NCI-H2081 treated with DMSO at 0.1 percent for 48 hours (cell line): ENCODE measurements around the gene FZR1.
"Not testable (repeated sequence)": the region's sequence is repeated elsewhere in the genome, so short reads cannot be mapped to it uniquely, and the experiment has no call there.

Experiments
- DNase-seq: peaks from one replicate; lab custom pipeline; 2025; lab: John Stamatoyannopoulos, UW

FZR1 gene

DNA sequence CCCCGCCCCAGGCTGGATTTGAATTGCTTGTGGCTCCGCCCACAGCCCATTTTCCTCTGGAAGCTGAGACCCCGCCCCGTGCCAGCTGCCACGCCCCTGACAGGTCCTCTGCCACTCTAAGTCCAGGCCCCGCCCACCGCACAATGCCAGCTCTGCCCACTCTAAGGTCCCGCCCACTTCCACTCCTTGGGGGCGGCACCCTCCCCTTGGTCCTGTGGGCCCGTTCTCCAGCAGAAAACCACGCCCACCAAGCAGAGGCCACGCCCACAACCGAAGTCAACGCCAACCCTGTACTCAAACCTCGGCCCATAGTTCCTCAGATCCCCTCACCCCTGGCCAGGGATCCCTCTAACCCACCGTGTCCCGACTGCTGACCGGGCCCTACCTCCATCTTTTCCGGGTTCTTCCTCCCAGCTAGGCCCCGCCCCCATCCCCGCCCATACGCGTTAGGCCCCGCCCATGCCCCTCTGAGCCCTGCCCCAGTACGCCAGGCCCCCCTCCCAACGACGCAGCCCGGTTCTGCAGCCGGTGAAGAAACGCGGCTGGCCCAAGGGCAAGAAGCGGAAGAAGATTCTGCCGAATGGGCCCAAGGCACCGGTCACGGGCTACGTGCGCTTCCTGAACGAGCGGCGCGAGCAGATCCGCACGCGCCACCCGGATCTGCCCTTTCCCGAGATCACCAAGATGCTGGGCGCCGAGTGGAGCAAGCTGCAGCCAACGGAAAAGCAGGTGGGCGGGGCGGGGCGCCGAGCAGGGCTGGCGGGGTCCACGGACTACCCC lies 67.9 kb downstream of the FZR1 start:
- DNase-seq, result peak; percentile 23

DNA sequence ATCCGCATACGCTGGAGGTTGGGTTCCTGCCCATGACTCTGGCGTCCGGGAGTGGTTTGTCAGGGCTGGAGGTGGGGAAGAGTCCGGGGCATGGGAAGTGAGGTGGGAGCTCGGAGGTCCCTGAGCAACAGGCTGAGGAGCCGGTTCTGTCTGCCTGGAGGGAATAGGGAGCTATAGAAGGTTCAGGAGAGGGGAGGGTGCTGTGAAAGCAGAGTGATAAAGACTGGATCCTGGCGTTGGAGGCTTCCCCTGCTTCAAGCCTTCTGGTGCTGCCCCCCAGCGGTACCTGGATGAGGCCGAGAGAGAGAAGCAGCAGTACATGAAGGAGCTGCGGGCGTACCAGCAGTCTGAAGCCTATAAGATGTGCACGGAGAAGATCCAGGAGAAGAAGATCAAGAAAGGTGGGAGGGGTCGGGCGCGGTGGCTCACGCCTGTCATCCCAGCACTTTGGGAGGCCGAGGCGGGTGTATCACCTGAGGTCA lies 69.2 kb downstream of the FZR1 start:
- DNase-seq, result no peak

DNA sequence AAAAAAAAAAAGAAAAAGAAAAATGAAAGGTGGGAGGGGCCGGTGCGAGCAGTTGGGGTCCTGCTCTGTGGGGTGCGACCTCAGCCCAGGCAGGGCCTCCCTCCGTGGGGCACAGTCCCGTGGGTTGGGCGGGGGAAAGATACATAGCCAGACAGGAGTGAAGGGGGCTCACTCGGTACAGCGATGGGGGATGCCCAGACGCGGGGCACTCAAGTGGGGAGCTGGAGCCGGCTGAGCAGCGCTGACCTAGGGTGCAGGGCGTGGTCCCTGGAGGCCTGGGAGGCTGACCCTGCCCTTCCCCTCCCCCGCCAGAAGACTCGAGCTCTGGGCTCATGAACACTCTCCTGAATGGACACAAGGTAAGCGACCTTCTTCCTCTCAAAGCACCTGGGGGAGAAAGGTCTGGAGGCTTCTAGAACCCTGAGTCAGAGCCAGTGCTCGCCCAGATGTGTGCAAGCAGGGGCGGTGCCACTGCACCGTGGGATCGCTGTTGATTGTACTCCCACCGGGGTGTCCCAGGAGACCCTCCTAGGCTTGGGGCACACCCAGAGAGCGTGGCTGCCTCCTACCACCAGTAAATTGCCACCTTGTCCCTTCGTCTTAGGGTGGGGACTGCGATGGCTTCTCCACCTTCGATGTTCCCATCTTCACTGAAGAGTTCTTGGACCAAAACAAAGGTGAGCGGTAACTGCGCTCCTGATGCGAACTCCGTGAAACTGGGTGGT lies 70.0 kb downstream of the FZR1 start:
- no peak for DNase-seq

DNA sequence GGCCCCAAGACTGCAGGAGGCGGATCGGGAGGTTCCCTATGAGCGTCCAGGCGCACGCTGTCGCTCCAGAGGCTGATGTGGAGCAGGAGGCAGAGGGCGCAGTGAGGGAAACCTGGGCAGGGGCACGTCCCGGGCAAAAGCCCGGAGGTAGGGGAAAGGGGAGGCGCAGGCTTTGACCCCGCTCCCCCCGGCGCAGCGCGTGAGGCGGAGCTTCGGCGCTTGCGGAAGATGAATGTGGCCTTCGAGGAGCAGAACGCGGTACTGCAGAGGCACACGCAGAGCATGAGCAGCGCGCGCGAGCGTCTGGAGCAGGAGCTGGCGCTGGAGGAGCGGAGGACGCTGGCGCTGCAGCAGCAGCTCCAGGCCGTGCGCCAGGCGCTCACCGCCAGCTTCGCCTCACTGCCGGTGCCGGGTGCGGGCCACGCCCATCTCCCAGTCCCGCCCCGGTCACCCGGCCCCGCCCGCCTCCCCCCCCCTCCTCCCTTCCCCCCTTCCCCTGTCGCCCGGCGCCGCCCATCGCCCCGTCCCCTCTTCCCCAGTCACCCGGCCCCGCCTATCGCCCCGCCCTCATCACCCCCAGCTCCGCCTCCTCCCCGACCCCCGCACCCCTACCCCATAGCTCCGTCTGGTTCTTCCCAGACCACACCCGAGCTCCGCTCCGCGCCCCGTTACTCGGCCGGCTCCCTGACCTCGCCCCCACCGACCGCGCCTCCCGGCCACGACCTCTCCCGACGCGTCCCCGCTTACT lies 70.8 kb downstream of the FZR1 start:
- DNase-seq, result no peak

DNA sequence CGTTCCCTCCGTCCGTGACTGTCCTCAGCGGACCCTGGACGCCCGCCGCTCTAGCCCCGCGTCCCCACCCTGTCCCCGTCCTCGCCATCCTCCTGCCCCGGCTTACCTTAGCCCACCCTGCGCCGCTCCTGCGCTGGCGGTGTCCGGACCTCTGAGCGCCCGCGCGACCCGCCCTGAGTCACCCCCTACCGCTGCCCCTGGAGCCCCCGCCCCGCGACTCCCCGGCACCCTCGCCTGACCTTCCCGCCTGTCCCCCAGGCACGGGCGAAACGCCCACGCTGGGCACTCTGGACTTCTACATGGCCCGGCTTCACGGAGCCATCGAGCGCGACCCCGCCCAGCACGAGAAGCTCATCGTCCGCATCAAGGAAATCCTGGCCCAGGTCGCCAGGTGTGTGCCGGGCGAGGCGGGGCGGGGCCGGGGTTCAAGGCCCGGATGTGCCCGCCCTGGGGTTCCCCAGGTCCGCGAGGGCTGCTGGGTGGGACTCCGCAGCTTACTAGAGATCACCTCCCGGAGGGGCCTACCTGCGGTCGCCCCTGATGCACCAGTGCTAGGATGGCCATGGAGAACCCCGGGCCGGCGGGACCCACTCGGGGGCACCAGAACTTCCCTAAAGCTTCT lies 71.7 kb downstream of the FZR1 start:
- no peak for DNase-seq

DNA sequence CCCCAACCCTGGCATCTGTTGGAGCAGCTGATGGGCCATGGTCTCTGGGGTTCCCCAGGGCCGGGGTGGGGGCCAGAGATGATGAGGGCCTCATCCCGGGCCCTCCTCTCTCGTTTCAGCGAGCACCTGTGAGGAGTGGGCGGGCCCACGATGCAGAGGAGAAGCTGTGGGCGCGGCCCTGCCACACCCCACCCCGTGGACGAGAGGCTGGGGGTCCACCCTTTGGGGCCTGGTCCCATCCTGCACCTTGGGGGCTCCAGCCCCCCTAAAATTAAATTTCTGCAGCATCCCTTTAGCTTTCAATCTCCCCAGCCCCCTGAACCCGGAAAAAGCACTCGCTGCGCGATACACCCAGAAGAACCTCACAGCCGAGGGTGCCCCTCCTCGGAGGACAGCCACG lies 72.3 kb downstream of the FZR1 start:
- no peak for DNase-seq

DNA sequence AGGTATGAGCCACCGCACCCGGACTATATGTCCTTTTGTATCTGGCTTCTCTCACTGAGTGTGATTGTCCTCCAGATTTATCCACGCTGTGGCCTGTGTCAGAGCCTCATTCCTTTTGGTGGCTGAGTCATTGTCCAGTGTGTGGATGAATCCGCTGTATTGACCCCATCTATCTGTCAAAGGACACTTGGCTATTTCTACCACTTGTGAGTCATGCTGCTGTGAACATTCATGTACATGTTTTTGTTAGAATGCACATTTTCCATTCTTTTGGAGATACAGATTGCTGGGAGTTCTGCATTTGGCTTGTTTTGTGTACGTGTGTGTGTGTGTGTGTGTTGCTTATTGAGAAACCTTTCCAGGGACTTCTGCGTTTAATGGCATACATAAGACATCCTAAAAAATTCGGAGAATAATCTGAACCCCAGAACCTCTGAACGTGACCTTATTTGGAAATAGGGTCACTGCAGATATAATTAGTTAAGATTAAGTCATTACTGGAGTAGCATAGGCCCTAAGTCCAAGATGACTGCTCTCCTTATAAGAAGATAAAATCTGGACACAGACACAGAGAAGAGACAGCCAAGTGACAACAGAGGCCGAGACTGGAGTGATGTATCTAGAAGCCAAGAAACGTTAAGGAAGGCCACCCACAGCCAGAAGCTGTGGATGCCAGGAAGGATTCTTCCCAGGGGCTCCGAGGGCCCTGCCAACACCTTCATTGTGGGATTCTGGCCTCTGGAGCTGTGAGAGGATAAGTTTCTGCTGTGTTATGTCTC lies 74.2 kb downstream of the FZR1 start:
- no peak for DNase-seq

DNA sequence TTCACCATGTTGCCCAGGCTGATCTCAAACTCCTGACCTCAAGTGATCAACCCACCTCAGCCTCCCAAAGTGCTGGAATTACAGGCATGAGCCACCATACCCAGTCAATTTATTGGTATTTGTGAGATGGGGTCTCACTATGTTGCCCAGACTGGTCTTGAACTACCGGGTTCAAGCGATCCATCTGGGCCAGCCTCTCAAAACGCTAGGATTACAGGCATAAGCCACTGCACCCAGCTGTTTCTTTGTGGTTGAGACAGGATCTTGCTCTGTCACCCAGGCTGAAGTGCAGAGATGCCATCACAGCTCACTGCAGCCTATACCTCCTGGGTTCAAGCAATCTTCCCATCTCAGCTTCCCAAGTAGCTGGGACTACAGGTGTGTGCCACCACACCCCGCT lies 75.7 kb downstream of the FZR1 start:
- DNase-seq, result not testable (repeated sequence)

DNA sequence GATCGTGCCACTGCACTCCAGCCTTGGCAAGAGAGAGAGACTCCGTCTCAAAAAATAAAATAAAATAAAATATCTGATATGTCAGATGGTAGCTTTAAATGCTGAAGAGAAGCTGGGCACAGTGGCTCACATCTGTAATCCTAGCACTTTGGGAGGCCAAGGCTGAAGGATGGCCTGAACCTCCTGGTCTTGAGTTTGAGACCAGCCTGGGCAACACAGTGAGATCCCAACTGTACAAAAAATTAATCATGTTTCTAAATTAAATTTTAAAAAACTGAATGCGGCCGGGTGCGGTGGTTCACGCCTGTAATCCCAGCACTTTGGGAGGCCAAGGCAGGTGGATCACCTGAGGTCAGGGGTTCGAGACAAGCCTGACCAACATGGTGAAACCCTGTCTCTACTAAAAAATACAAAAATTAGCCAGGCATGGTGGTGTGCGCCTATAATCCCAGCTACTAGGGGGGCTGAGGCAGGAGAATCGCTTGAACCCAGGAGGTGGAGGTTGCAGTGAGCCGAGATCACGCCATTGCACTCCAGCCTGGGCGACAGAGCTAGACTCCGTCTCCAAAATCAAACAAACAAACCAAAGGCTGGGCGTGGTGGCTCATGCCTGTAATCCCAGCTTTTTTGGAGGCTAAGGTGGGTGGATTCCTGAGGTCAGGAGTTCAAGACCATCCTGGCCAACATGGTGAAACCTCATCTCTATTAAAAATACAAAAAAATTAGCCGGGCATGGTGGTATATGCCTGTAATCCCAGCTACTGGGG lies 78.1 kb downstream of the FZR1 start:
- DNase-seq, result not testable (repeated sequence)

DNA sequence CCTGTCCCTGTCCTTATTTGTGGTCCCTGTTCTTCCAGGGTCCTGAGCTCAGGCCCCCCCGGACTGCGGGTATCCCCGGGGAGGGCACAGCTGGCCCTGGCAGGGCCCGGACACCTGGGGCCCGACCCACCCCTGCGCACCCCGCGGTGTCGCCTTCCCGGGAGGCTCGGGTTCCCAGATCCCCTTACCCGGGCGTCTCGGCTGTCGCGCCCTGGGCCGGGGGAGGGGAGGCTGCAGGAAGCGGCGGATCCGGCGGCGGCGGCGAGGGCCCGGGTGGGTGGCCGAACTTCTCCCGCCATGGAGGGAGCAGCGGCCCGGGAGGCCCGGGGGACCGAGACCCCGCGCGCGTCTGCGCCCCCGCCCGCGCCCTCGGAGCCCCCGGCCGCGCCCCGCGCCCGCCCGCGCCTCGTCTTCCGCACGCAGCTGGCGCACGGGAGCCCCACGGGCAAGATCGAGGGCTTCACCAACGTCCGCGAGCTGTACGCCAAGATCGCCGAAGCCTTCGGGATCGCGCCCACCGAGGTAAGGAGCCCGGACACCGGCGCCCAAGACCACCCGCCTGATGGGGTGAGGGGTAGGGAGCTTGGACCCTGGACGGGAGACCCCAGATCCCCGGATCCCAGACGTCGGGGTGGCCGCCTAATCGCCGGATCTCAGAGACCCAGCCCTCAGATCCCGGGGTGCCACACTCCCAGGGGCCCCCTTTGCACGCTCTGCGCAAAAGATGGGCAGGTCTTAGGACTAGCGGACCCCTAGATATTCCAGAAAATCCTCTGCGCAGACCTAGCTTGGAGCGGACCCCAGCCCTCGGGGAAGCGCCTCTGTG lies 79.4 kb downstream of the FZR1 start, which contains the start of gene GIPC3:
Gene GIPC3 (plus strand): TSS at position 178 of the 826 bp plus-strand sequence. CDS start 120 bp downstream, at position 298.
- no peak for DNase-seq

DNA sequence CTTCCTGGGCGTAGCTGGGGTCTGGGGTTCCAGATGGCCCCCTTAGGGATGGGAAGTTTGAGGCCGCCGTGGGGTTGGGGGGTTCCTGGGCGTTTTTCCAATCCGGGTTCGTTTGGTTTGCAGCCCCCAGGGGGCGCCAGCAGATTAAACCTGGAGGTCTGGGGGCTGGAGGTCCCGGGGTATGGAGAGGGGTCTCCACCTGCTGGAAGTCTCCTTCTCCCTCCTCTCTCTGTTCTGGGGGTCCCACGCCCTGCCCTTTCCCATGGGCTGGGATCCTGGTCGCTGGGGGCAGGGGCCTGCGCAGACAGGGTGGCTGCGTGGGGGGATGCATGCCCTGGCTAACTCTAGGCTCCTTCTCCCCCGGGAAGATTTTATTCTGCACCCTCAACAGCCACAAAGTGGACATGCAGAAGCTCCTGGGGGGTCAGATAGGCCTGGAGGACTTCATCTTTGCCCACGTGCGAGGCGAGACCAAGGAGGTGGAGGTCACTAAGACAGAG lies 80.1 kb downstream of the FZR1 start:
- DNase-seq, result no peak

DNA sequence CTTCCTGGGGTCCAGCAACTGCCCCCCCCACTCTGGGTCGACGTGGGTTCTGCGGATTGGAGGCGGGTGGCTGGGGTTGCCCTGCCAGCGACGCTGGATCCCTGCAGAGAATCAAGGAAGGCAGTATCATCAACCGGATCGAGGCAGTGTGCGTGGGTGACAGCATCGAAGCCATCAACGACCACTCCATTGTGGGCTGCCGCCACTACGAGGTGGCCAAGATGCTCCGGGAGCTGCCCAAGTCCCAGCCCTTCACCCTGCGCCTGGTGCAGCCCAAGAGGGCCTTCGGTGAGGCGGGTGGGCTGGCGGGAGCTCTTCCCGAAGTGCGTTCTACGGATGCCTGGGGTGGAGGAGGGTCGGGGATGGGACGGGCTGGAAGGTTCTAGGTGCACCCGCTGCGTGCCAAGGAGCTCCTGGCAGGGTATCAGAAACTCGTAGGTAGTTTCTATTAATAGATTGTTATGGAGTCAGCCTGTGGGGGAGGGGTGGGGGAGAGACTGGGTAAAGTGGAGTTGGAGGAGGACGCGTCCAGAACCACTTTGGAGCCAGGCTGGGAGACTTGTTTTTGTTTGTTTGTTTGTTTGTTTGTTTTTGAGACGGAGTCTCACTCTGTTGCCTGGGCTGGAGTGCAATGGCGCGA lies 80.7 kb downstream of the FZR1 start:
- DNase-seq, result no peak
